Measurements from ENCODE around the gene AFF3.

Gene AFF3

DNA sequence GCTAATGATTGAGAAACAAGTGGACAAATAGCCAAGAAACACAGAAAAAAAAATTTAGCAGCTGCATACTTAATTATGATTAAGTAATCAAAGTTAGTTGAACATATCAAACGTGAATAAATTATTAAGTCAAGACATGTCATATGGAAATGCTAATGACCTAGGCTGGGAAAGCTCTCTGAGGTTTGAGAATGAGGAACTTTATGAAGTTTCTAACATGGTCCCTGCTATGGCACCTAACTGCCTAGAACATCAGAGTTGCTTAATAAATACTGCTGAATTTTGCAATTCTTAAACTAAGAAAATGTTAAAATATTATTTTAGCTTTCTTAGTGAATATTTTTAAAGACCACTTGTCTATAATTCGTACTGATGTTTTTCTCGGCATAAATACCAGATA, 99.8 kb downstream of the AFF3 start:
- TF ChIP-seq, protein P1, sequence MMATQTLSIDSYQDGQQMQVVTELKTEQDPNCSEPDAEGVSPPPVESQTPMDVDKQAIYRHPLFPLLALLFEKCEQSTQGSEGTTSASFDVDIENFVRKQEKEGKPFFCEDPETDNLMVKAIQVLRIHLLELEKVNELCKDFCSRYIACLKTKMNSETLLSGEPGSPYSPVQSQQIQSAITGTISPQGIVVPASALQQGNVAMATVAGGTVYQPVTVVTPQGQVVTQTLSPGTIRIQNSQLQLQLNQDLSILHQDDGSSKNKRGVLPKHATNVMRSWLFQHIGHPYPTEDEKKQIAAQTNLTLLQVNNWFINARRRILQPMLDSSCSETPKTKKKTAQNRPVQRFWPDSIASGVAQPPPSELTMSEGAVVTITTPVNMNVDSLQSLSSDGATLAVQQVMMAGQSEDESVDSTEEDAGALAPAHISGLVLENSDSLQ (IDR thresholded peaks at IDR 0.05), result no peak
- no peak for TF ChIP-seq CTBP1 (IDR thresholded peaks at IDR 0.05; ENCODE audit: borderline replicate concordance)
- no peak for TF ChIP-seq BHLHE40 (IDR thresholded peaks at IDR 0.05; ENCODE audit: borderline replicate concordance)
- TF ChIP-seq ELF4 (IDR thresholded peaks at IDR 0.05), result no peak
- no peak for TF ChIP-seq FOXA1 (IDR thresholded peaks at IDR 0.05)
- DNase-seq (ENCODE audit: extremely low spot score), result no peak
- ChIA-PET CTCF (interaction anchor here (0.7 kb wide), 2 partner anchors 19 to 1597 kb away, joined by 6 read pairs; no protein-coding TSS in a partner anchor), POLR2A (no interaction called here)

DNA sequence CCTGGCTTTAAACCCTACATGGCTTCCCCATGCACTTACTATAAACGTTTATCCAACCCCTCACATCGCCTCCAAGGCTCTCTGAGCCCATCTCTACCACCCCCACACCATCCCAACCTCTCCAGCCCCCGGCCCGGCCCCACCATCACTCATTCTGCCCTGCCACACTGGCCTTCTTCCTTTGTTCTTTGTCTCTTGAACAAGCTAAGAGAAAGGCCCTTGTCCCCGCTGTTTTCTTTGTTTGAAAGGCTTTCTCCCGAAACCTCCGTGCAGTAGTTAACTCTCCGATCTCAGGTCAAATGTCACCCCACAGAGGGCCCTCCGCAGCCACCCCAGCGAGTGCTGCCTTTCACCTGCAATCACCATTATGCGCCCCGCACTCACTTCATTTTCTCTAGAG, 100.4 kb downstream of the AFF3 start:
- POLR2A ChIA-PET, result interaction anchor here (0.6 kb wide), 1 partner anchor 218 kb away, joined by 3 read pairs; no protein-coding TSS in a partner anchor
- DNase-seq (ENCODE audit: extremely low spot score), result no peak
- CTCF ChIA-PET, result no interaction called here
- TF ChIP-seq FOXK2 (IDR thresholded peaks at IDR 0.05), result no peak

DNA sequence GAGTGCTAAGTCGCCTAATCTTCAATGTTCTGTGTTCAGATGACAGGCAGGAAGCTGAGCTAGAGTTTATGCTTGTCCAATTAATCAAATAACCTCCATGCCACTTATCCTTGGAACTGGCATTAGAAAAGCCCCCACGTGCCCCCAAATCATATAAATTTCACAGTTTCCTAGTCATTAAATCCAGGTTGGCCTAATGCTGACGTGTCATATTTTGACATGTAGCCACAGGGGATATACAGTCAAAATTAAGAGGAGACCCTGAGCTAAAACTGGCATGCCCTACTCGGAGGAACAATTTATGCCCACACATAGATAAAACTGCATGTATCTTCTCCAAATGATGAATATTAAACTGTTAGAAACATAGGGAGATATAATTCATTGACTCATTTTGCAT, 101.0 kb downstream of the AFF3 start:
- ChIA-PET CTCF (no interaction called here), POLR2A (no interaction called here)
- TF ChIP-seq ELF4 (IDR thresholded peaks at IDR 0.05) (no peak), BHLHE40 (IDR thresholded peaks at IDR 0.05; ENCODE audit: borderline replicate concordance) (no peak), SUZ12 (IDR thresholded peaks at IDR 0.05) (no peak), L3MBTL2 (conservative IDR thresholded peaks at IDR 0.05) (no peak), NFRKB (IDR thresholded peaks at IDR 0.05) (no peak), SP1 (IDR thresholded peaks at IDR 0.05) (no peak), HDGF (IDR thresholded peaks at IDR 0.05; ENCODE audit: borderline replicate concordance) (no peak), FOXM1 (IDR thresholded peaks at IDR 0.05; ENCODE audit: borderline replicate concordance) (no peak), FOXK2 (IDR thresholded peaks at IDR 0.05) (no peak), FOXA1 (IDR thresholded peaks at IDR 0.05) (no peak), CTBP1 (IDR thresholded peaks at IDR 0.05; ENCODE audit: borderline replicate concordance) (no peak), LEF1 (IDR thresholded peaks at IDR 0.05; ENCODE audit: borderline replicate concordance) (no peak), ARNT (IDR thresholded peaks at IDR 0.05) (no peak), ZNF384 (IDR thresholded peaks at IDR 0.05) (no peak), TARDBP (IDR thresholded peaks at IDR 0.05) (no peak)
- TF ChIP-seq, protein P1 (IDR thresholded peaks at IDR 0.05), result no peak
- no peak for DNase-seq (ENCODE audit: extremely low spot score)

DNA sequence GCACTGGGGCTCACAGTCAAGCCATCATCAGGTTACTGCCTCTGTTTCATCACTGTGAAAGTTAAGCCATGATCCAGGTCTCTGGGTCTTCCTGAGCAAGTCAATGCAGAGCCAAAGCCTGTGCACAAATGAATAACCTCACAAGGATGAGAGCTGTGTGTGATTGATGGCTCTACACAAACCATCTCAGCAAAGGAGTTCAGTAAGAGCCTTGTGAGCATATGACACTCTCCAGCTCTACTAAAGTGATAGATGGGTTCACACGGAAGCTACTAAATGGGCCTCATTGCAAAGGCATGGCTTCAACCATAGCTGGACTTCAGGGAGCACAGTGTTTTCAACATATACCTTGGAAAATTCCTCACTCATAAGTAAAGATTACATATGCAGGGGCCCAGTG, 101.5 kb downstream of the AFF3 start:
- ChIA-PET CTCF (no interaction called here), POLR2A (no interaction called here)
- TF ChIP-seq BHLHE40 (IDR thresholded peaks at IDR 0.05; ENCODE audit: borderline replicate concordance), result no peak
- TF ChIP-seq FOXA1 (IDR thresholded peaks at IDR 0.05), result no peak
- TF ChIP-seq FOXM1 (IDR thresholded peaks at IDR 0.05; ENCODE audit: borderline replicate concordance), result no peak
- TF ChIP-seq ARNT (IDR thresholded peaks at IDR 0.05), result no peak
- TF ChIP-seq ELF4 (IDR thresholded peaks at IDR 0.05), result no peak
- TF ChIP-seq CTBP1 (IDR thresholded peaks at IDR 0.05; ENCODE audit: borderline replicate concordance), result no peak
- TF ChIP-seq, protein P1 (IDR thresholded peaks at IDR 0.05), result no peak
- no peak for TF ChIP-seq SP1 (IDR thresholded peaks at IDR 0.05)
- TF ChIP-seq L3MBTL2 (conservative IDR thresholded peaks at IDR 0.05), result no peak
- no peak for TF ChIP-seq LEF1 (IDR thresholded peaks at IDR 0.05; ENCODE audit: borderline replicate concordance)
- no peak for DNase-seq (ENCODE audit: extremely low spot score)

DNA sequence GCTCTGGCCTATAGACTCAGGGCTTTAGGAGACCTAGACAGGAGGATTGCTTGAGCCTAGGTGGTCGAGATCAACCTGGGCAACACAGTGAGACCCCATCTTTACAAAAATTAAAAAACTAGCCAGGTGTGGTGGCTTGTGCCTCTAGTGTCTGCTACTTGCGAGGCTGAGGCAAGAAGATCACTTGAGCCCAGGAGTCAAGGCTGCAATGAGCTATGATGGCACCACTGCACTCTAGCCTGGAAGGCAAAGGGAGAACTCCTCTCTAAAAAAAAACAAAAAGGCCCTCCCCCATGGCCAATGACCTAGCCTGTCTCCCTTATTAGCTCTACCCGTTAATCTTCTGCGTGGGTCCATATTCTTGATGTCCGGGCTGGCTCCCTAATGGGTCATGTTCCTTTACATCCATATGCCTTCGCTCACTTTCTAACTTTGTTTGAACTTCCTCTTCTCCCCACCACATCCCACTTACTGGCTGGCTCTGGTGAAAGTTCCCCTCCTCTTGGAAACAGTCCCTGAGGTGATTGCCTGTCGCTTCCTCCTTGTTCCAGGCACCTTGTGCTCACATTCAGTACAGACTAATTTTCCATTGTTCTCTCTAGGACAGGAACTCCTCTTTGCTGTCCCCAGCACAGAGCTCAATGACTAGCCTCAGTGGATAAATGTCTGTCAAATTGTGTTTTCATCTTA, 103.0 kb downstream of the AFF3 start:
- DNase-seq (ENCODE audit: extremely low spot score), result no peak
- no peak for TF ChIP-seq NFRKB (IDR thresholded peaks at IDR 0.05)
- TF ChIP-seq L3MBTL2 (conservative IDR thresholded peaks at IDR 0.05), result no peak
- TF ChIP-seq, protein P1 (IDR thresholded peaks at IDR 0.05), result no peak
- TF ChIP-seq ZNF384 (IDR thresholded peaks at IDR 0.05), result no peak
- TF ChIP-seq HDGF (IDR thresholded peaks at IDR 0.05; ENCODE audit: borderline replicate concordance), result no peak
- no peak for TF ChIP-seq LEF1 (IDR thresholded peaks at IDR 0.05; ENCODE audit: borderline replicate concordance)
- TF ChIP-seq FOXA1 (IDR thresholded peaks at IDR 0.05), result no peak
- no peak for TF ChIP-seq ARNT (IDR thresholded peaks at IDR 0.05)
- TF ChIP-seq ELF4 (IDR thresholded peaks at IDR 0.05), result no peak
- no peak for TF ChIP-seq CTBP1 (IDR thresholded peaks at IDR 0.05; ENCODE audit: borderline replicate concordance)
- no peak for TF ChIP-seq BHLHE40 (IDR thresholded peaks at IDR 0.05; ENCODE audit: borderline replicate concordance)
- CTCF ChIA-PET, result no interaction called here
- POLR2A ChIA-PET, result no interaction called here

DNA sequence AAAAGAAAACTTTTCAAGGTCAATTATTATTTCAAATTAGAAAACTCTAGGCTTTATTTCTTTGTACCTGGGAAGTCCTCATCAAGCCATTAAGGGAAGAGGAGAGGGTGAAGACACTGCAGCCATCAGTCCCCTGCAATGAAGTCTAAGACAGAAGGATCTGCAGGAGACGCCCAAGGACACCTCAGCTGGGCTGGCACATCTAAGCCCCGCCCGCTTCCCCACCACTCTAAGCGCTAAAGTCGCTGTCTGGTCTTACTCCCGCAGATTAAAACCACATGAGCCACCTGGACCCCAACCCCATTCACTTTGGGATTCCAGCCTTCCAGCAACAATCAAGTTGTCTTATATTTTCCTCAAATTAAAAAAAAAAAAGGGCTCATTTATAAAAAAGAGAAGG, 104.4 kb downstream of the AFF3 start:
- ChIA-PET POLR2A (no interaction called here), CTCF (no interaction called here)
- DNase-seq (ENCODE audit: extremely low spot score), result no peak
- TF ChIP-seq LEF1 (IDR thresholded peaks at IDR 0.05; ENCODE audit: borderline replicate concordance) (no peak), TARDBP (IDR thresholded peaks at IDR 0.05) (no peak), L3MBTL2 (conservative IDR thresholded peaks at IDR 0.05) (no peak), HDGF (IDR thresholded peaks at IDR 0.05; ENCODE audit: borderline replicate concordance) (no peak), NFRKB (IDR thresholded peaks at IDR 0.05) (no peak), FOXA1 (IDR thresholded peaks at IDR 0.05) (no peak), ELF4 (IDR thresholded peaks at IDR 0.05) (no peak)

Data from HEK293T (cell line).